OCI-LY3 (cell line): ENCODE data around the gene ETF1.
A peak's percentile ranks its signal among the peaks of the same experiment; 100 is the strongest.

Experiments
- H2AFZ ChIP-seq: fragments of 200-600, 300-600 bp; shearing (Covaris generic); 2 replicates; pipeline ENCODE4 v1.6.0; 2014; ENCODE audit warnings: antibody characterized with exemption, low read depth, low read length
- H3K27ac ChIP-seq: fragments of 200-600, 300-600 bp; sonication (generic); 2 replicates; pipeline ENCODE4 v1.5.1; 2014; ENCODE audit warnings: mild to moderate bottlenecking, low read length, moderate library complexity, mixed read lengths
- H3K27me3 ChIP-seq: fragments of 200-600, 300-600 bp; sonication (generic); 2 replicates; pipeline ENCODE4 v1.6.1; 2014; ENCODE audit warnings: low read depth, low read length, mixed read lengths
- H3K36me3 ChIP-seq: fragments of 200-600, 300-600 bp; sonication (generic); replicated peaks from 2 replicates; pipeline ENCODE3; 2014; ENCODE audit warnings: low read depth, low read length, mixed read lengths
- H3K4me1 ChIP-seq: fragments of 300-600, 200-600 bp; sonication (generic); 2 replicates; pipeline ENCODE4 v1.6.1; 2014; ENCODE audit warnings: low read length, mixed read lengths
- H3K4me2 ChIP-seq: fragments of 200-600, 300-600 bp; sonication (generic); 2 replicates; pipeline ENCODE4 v1.6.1; 2014; ENCODE audit warnings: low read length, mixed read lengths
- H3K4me3 ChIP-seq: fragments of 300-600, 200-600 bp; sonication (generic); 2 replicates; pipeline ENCODE4 v1.5.1; 2014; ENCODE audit warnings: antibody characterized with exemption, mild to moderate bottlenecking, low read length, moderate library complexity
- H3K79me2 ChIP-seq: fragments of 300-600, 200-600 bp; shearing (Covaris generic); 2 replicates; pipeline ENCODE4 v1.6.1; 2014; ENCODE audit warnings: mild to moderate bottlenecking, low read length, mixed read lengths
- H3K9ac ChIP-seq: fragments of 300-600, 200-600 bp; shearing (Covaris generic); 2 replicates; pipeline ENCODE4 v1.6.0; 2014; ENCODE audit warnings: mild to moderate bottlenecking, low read length, moderate library complexity
- H3K9me3 ChIP-seq: fragments of 200-600, 300-600 bp; shearing (Covaris generic); 2 replicates; pipeline ENCODE4 v1.6.1; 2014; ENCODE audit warnings: low read length, mixed read lengths; ENCODE audit not compliant: insufficient read depth
- H4K20me1 ChIP-seq: fragments of 200-600, 300-600 bp; sonication (generic); 2 replicates; pipeline ENCODE4 v1.6.1; 2016; ENCODE audit warnings: low read length, mixed read lengths; ENCODE audit not compliant: insufficient read depth
- EZH2phosphoT487 ChIP-seq: fragments of 200-600 bp; shearing (Covaris generic); IDR thresholded peaks from 2 replicates; pipeline ENCODE4 v1.6.1; 2018; ENCODE audit warnings: antibody characterized with exemption, mixed run types, low read depth
- TF ChIP-seq, protein P1 (sequence below): fragments of 200-600, 300-600 bp; sonication (generic); IDR thresholded peaks from 2 replicates; pipeline ENCODE4 v1.5.1; 2014; ENCODE audit warnings: antibody characterized with exemption, low read length, low read depth

The ETF1 gene

DNA sequence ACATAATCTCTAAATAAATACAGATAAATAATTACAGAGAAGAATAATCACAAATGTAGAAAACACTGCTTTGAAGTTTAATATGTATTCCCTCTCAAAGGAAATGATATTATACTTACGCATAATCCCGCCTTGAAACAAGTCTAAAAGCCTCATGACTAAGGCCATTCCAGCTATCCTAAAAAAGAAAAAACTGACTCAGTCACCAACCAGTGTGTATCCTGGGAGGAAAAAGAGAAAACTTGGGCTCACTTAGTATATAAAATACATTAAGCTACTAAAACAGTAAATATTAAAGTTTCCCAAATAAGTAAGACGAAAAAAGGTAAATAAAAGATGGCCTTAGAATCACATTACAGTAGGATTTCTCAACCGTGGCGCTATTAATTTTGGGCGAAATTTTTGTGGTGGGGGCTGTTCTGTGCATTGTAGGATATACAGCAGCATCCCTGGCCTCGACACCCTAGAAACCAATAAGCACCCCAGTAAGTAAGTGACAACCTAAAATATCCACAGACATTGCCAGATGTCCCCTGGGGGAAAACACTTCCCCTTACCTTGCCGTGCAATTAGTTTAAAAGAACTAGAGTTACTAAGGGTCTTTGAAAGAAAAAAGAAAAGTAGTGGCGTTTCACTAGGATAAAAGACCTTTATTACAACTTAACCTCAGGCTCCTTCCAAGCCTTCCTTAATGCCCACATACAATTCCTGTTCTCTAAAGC, 31.1 kb upstream of the ETF1 start:
- Histone ChIP-seq H3K79me2 (peaks cover 55% of the 10 kb centered on the region), H3K27ac (peak overlapping the region; percentile 88), H4K20me1 (no peaks in the 10 kb centered on the region), H3K9ac (peak overlapping the region; percentile 86), H3K4me1 (peaks cover 27% of the 10 kb centered on the region), H3K4me2 (peak overlapping the region; percentile 99), H2AFZ (no peak overlapping the region), H3K36me3 (peaks cover 20% of the 10 kb centered on the region), H3K9me3 (no peaks in the 10 kb centered on the region), H3K27me3 (no peaks in the 10 kb centered on the region), H3K4me3 (peak overlapping the region; percentile 98)
- no peak for TF ChIP-seq EZH2phosphoT487
- TF ChIP-seq, protein P1, sequence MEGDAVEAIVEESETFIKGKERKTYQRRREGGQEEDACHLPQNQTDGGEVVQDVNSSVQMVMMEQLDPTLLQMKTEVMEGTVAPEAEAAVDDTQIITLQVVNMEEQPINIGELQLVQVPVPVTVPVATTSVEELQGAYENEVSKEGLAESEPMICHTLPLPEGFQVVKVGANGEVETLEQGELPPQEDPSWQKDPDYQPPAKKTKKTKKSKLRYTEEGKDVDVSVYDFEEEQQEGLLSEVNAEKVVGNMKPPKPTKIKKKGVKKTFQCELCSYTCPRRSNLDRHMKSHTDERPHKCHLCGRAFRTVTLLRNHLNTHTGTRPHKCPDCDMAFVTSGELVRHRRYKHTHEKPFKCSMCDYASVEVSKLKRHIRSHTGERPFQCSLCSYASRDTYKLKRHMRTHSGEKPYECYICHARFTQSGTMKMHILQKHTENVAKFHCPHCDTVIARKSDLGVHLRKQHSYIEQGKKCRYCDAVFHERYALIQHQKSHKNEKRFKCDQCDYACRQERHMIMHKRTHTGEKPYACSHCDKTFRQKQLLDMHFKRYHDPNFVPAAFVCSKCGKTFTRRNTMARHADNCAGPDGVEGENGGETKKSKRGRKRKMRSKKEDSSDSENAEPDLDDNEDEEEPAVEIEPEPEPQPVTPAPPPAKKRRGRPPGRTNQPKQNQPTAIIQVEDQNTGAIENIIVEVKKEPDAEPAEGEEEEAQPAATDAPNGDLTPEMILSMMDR: no peak

DNA sequence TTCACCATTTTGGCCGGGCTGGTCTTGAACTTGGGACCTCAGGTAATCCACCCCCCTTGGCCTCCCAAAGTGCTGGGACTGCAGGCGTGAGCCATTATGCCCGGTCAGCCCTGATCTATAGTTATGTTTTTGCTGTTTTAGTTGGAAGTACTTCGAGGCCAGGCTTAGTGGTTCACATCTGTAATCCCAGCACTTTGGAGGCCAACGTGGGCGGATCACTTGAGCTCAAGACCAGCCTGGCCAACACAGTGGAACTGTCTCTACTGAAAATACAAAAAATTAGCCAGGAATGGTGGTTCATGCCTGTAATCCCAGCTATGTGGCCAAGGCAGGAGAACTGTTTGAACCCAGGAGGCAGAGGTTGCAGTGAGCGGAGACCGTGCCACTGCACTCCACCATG, 30.2 kb upstream of the ETF1 start:
- Histone ChIP-seq H3K36me3 (peaks cover 29% of the 10 kb centered on the region), H4K20me1 (no peaks in the 10 kb centered on the region), H3K27me3 (no peaks in the 10 kb centered on the region), H2AFZ (no peak overlapping the region), H3K9ac (no peak overlapping the region), H3K4me3 (no peak overlapping the region), H3K9me3 (no peaks in the 10 kb centered on the region), H3K4me1 (peaks cover 27% of the 10 kb centered on the region), H3K27ac (no peak overlapping the region), H3K79me2 (peaks cover 63% of the 10 kb centered on the region), H3K4me2 (no peak overlapping the region)
- no peak for TF ChIP-seq EZH2phosphoT487
- TF ChIP-seq, protein P1: no peak

DNA sequence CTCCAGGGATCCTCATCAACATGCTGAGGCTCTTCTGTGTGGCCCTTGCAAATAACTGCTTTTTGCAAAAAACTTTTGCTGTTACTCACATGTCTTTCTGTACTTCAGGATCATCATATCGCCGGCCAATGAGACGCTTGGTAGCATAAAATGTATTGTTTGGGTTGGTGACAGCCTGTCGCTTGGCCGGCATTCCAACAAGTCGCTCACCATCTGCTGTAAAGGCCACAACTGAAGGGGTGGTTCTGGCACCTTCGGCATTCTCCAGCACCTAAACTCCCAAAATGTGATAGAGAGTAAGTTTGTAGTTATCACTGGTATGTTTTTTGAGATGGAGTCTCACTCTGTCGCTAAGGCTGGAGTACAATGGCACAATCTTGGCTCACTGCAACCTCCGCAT, 27.8 kb upstream of the ETF1 start:
- no peaks in the 10 kb centered on the region for H3K9me3 ChIP-seq
- no peak for TF ChIP-seq EZH2phosphoT487
- TF ChIP-seq, protein P1: no peak
- no peaks in the 10 kb centered on the region for H3K27me3 ChIP-seq
- H3K9ac ChIP-seq: no peak overlapping the region
- H4K20me1 ChIP-seq: no peaks in the 10 kb centered on the region
- peaks cover 7% of the 10 kb centered on the region for H3K4me1 ChIP-seq
- peaks cover 44% of the 10 kb centered on the region for H3K36me3 ChIP-seq
- H3K27ac ChIP-seq: no peak overlapping the region
- no peak overlapping the region for H3K4me3 ChIP-seq
- H3K4me2 ChIP-seq: no peak overlapping the region
- H2AFZ ChIP-seq: no peak overlapping the region
- peaks cover 80% of the 10 kb centered on the region for H3K79me2 ChIP-seq

DNA sequence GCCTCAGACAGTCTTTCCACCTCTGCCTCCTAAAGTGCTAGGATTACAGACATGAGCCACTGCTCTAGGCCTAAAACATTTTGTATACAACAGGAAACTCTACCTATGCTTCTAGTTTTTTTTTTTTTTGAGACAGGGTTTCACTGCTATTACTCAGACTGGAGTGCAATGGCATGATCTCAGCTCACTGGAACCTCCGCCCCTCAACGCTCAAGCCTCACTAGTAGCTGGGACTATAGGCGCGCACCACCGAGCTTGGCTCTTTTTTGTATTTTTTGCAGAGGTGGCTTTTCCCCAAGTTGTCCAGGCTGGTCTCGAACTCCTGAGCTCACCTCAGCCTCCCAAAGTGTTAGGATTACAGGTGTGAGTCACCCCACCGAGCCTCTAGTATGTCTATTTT, 26.7 kb upstream of the ETF1 start:
- Histone ChIP-seq H3K79me2 (peaks cover 86% of the 10 kb centered on the region), H4K20me1 (no peaks in the 10 kb centered on the region)

More for the DNA sequence above, 26.7 kb upstream of the ETF1 start:
- no peak overlapping the region for H3K4me2 ChIP-seq
- no peaks in the 10 kb centered on the region for H3K9me3 ChIP-seq
- H3K36me3 ChIP-seq: peaks cover 53% of the 10 kb centered on the region
- no peak overlapping the region for H3K27ac ChIP-seq
- no peak overlapping the region for H3K4me3 ChIP-seq
- H3K27me3 ChIP-seq: no peaks in the 10 kb centered on the region
- H3K4me1 ChIP-seq: peaks cover 7% of the 10 kb centered on the region
- no peak overlapping the region for H3K9ac ChIP-seq
- TF ChIP-seq, protein P1: no peak
- no peak for TF ChIP-seq EZH2phosphoT487
- no peak overlapping the region for H2AFZ ChIP-seq
